Suprapubic skin (tissue), 4 donors: ENCODE results near the gene OR4K2. TPM values are rescaled to one million over a fixed set of nuclear protein-coding genes. Genes with fewer than 3 reads are reported as not detected.

ENCODE experiments used
- DNase-seq, 2 donors: peaks; one replicate each; pipeline ENCODE4 v3.0.0-alpha.2; 2019; ENCODE audit warnings: low spot score in 2 of 2
- H3K27ac ChIP-seq: fragments of 200-600 bp; sonication (generic); one replicate; pipeline ENCODE4 v1.5.1; 2019
- H3K27me3 ChIP-seq: fragments of 200-600 bp; sonication (generic); one replicate; pipeline ENCODE4 v1.5.1; 2019
- H3K36me3 ChIP-seq: fragments of 200-600 bp; sonication (generic); one replicate; pipeline ENCODE4 v1.5.1; 2019
- H3K4me1 ChIP-seq: fragments of 200-600 bp; sonication (generic); one replicate; pipeline ENCODE4 v1.5.1; 2019
- H3K4me3 ChIP-seq: fragments of 200-600 bp; sonication (generic); one replicate; pipeline ENCODE4 v1.5.1; 2019; ENCODE audit warnings: mild to moderate bottlenecking
- H3K9me3 ChIP-seq: fragments of 200-600 bp; sonication (generic); one replicate; pipeline ENCODE4 v1.5.1; 2019
- EP300 ChIP-seq: sonication (generic); formaldehyde crosslinking; IDR thresholded peaks from one replicate; pipeline ENCODE4 v1.6.1; 2017; ENCODE audit warnings: antibody characterized with exemption
- POLR2A ChIP-seq, 2 donors: fragments of 450-650 bp; IDR thresholded peaks; one replicate each; pipeline ENCODE4 v1.6.1; 2017; ENCODE audit warnings: antibody characterized with exemption in 2 of 2, mild to moderate bottlenecking in 2 of 2, moderate library complexity in 2 of 2
- POLR2AphosphoS5 ChIP-seq, 3 donors: sonication (generic); formaldehyde crosslinking; IDR thresholded peaks; one replicate each; pipeline ENCODE4 v1.6.1; 2017; ENCODE audit warnings: antibody characterized with exemption in 3 of 3
- WGBS: methylation state at CpG from one replicate; pipeline ENCODE4 v1.1.5; 2018; 5-methylcytosine and 5-hydroxymethylcytosine counted together
- total RNA-seq, 4 donors: library from RNA; depleted of rRNA; stranded (reverse); fragments of >200 nt; gene quantifications; one replicate each; pipeline ENCODE4 v1.1.0, GENCODE V29; 2016
- TF ChIP-seq, protein P1 (sequence below), 2 donors: fragments of 200-600 bp in 1 of 2; fragments of 450-650 bp in 1 of 2; sonication (generic) in 1 of 2; IDR thresholded peaks; one replicate each; pipeline ENCODE4 v1.5.1; 2016 to 2019; ENCODE audit warnings: antibody characterized with exemption in 2 of 2, mild to moderate bottlenecking in 1 of 2, moderate library complexity in 1 of 2

The OR4K2 gene
- total RNA-seq, 4 donors from 2014 or later = 0.04 TPM; not detected in 3

GRCh38 chr14:19920021-19920657, 45.2 kb downstream of the OR4K2 start, which contains the start of gene OR4K5:
Gene OR4K5 (plus strand): TSS chr14:19920607. CDS start chr14:19920607, 0 bp downstream.
- no peaks in the 10 kb centered on the region for H3K36me3 ChIP-seq
- H3K27ac ChIP-seq = no peak within 1 kb of the TSS
- H3K4me3 ChIP-seq = no peak within 1 kb of the TSS
- DNase-seq = no peak
- no peaks in the 10 kb centered on the region for H3K27me3 ChIP-seq
- H3K9me3 ChIP-seq = peaks cover 13% of the 10 kb centered on the region
- TF ChIP-seq POLR2AphosphoS5 (IDR thresholded peaks at IDR 0.05) (no peak), EP300 (no peak), POLR2A (IDR thresholded peaks at IDR 0.05) (no peak)
- TF ChIP-seq, protein P1, sequence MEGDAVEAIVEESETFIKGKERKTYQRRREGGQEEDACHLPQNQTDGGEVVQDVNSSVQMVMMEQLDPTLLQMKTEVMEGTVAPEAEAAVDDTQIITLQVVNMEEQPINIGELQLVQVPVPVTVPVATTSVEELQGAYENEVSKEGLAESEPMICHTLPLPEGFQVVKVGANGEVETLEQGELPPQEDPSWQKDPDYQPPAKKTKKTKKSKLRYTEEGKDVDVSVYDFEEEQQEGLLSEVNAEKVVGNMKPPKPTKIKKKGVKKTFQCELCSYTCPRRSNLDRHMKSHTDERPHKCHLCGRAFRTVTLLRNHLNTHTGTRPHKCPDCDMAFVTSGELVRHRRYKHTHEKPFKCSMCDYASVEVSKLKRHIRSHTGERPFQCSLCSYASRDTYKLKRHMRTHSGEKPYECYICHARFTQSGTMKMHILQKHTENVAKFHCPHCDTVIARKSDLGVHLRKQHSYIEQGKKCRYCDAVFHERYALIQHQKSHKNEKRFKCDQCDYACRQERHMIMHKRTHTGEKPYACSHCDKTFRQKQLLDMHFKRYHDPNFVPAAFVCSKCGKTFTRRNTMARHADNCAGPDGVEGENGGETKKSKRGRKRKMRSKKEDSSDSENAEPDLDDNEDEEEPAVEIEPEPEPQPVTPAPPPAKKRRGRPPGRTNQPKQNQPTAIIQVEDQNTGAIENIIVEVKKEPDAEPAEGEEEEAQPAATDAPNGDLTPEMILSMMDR (IDR thresholded peaks at IDR 0.05) = no peak
- no peaks in the 10 kb centered on the region for H3K4me1 ChIP-seq

DNA sequence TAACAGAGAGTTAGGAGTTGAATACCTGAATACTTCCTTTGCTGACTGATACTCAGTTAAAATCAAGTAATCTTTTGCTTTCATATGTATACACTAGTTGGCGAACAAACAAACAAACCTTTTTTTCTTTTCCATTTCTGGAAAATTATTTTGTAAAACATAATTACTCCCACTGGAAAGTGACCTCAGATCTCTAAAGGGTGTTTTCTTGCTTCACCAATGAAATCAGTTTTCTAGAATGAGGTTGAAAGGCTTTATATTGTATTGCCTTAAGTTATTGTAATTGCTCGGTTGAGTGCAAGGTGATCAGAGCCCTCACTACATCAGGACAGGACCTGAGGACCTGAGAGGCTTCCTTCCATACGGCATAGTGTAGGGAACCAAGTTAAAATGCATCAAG, 55.7 kb downstream of the OR4K2 start, which contains the start of gene OR4K1:
TSS of gene OR4K1 (plus strand) at position 301 of the 400 bp plus-strand sequence. CDS start 4,750 bp downstream, outside the sequence.
- Histone ChIP-seq H3K9me3 (no peaks in the 10 kb centered on the region), H3K27me3 (no peaks in the 10 kb centered on the region), H3K4me3 (no peak within 1 kb of the TSS), H3K36me3 (no peaks in the 10 kb centered on the region), H3K27ac (no peak within 1 kb of the TSS), H3K4me1 (no peaks in the 10 kb centered on the region)
- TF ChIP-seq EP300 (no peak), POLR2A (IDR thresholded peaks at IDR 0.05) (no peak), POLR2AphosphoS5 (IDR thresholded peaks at IDR 0.05) (no peak)
- TF ChIP-seq, protein P1 (IDR thresholded peaks at IDR 0.05) = no peak
- WGBS = 64% methylated on average over 3 of the region's 3 CpGs
- DNase-seq = no peak

Other genes starting within 250 kb of the OR4K2 start
- not detected for gene OR11H2, start 161.3 kb upstream of the OR4K2 start, total RNA-seq
- gene OR4Q3, start 131.6 kb upstream of the OR4K2 start, total RNA-seq = not detected
- not detected for gene OR4M1, start 101.6 kb upstream of the OR4K2 start, total RNA-seq
- gene OR4N2, start 71.4 kb upstream of the OR4K2 start, total RNA-seq = not detected
- not detected for gene OR4K5, start 45.5 kb downstream of the OR4K2 start, total RNA-seq
- gene OR4K1, start 55.8 kb downstream of the OR4K2 start, total RNA-seq = not detected
- gene OR4K15, start 100.4 kb downstream of the OR4K2 start, total RNA-seq = not detected
- gene OR4Q2, start 127.0 kb downstream of the OR4K2 start, total RNA-seq = not detected
- not detected for gene OR4K14, start 144.2 kb downstream of the OR4K2 start, total RNA-seq
- gene OR4K13, start 160.9 kb downstream of the OR4K2 start, total RNA-seq = not detected
- not detected for gene OR4L1, start 184.9 kb downstream of the OR4K2 start, total RNA-seq
- not detected for gene OR4K17, start 235.6 kb downstream of the OR4K2 start, total RNA-seq